WI38 (cell line): ENCODE results near the gene C20orf96.

Experiments used
- H3K4me3 ChIP-seq: 2 replicates; pipeline ENCODE4 v1.5.1; 2011; ENCODE audit warnings: low read depth, mild to moderate bottlenecking, control low read depth, low read length
- TF ChIP-seq, protein P1 (sequence below): IDR thresholded peaks from 2 replicates; pipeline ENCODE4 v1.5.1; 2012; ENCODE audit warnings: low read depth, mild to moderate bottlenecking, control low read depth, low read length

C20orf96 gene

DNA sequence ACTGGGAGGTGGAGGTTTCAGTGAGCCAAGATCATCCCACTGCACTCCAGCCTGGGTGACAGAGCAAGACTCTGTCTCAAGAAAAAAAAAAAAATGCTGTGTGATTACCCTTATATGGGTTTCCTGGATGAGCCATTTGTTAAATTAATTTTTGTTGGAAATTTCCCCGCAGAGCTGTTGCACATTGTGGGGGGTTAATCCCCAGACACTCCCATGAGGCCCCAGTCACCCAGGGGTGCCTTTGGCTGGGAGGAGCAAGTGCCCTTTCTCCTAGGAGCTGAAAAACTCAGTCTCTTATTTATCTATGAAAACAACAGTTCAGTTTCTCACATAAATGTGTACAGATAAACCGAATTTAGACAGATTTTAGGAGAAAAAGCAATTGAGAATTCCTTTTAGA, 37.7 kb downstream of the C20orf96 start:
- H3K4me3 ChIP-seq, result no peak overlapping the region
- TF ChIP-seq, protein P1, sequence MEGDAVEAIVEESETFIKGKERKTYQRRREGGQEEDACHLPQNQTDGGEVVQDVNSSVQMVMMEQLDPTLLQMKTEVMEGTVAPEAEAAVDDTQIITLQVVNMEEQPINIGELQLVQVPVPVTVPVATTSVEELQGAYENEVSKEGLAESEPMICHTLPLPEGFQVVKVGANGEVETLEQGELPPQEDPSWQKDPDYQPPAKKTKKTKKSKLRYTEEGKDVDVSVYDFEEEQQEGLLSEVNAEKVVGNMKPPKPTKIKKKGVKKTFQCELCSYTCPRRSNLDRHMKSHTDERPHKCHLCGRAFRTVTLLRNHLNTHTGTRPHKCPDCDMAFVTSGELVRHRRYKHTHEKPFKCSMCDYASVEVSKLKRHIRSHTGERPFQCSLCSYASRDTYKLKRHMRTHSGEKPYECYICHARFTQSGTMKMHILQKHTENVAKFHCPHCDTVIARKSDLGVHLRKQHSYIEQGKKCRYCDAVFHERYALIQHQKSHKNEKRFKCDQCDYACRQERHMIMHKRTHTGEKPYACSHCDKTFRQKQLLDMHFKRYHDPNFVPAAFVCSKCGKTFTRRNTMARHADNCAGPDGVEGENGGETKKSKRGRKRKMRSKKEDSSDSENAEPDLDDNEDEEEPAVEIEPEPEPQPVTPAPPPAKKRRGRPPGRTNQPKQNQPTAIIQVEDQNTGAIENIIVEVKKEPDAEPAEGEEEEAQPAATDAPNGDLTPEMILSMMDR, result no peak

- TF ChIP-seq, protein P1, result no peak
- no peak overlapping the region for H3K4me3 ChIP-seq
These were observed 39.2 kb downstream of the C20orf96 start for GRCh38 chr20:251354-251753.

GRCh38 chr20:242905-243304, 47.6 kb downstream of the C20orf96 start:
- TF ChIP-seq, protein P1, result no peak
- no peak overlapping the region for H3K4me3 ChIP-seq

- TF ChIP-seq, protein P1, result no peak
- no peak overlapping the region for H3K4me3 ChIP-seq
These were observed 52.6 kb downstream of the C20orf96 start for GRCh38 chr20:237929-238328.

DNA sequence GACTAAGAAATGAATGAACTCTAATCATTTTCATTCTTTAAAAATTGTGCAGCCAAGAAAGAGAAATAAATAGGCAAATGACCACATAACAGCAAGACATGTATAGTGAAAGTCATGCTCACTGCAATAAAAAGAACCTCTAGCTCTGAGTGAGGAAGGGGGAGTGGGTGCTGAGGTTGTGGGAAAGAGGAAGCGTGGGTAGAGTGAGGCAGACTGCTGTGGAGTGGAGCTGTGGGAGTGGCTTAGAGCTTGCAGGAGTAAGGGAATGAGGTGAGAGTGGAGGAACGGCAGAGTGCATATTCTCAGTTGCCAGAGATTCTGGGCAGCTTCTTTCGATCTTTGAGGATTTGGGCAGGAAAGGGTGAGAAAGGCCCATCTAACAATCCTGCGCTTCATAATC, 53.1 kb downstream of the C20orf96 start:
- TF ChIP-seq, protein P1, result no peak
- no peak overlapping the region for H3K4me3 ChIP-seq

DNA sequence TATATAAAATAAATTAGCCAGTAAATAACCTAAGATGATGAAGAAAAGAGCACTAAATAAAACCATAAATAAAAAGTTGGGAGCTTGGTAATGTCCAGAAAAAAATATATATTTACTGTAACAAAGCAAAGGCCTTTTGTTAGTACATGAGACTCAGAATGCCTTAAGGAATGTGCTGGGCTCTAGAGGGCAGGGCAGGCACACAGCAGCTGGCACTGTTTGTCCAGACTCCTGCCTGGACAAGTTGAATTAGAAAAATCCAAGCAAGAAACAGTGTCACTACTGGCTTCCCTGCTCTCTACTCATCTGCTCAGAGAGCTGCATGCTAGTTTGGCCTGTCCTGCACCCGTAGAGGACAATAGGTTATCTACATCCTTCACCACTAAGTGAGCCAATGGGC, 54.7 kb downstream of the C20orf96 start:
- TF ChIP-seq, protein P1, result no peak

DNA sequence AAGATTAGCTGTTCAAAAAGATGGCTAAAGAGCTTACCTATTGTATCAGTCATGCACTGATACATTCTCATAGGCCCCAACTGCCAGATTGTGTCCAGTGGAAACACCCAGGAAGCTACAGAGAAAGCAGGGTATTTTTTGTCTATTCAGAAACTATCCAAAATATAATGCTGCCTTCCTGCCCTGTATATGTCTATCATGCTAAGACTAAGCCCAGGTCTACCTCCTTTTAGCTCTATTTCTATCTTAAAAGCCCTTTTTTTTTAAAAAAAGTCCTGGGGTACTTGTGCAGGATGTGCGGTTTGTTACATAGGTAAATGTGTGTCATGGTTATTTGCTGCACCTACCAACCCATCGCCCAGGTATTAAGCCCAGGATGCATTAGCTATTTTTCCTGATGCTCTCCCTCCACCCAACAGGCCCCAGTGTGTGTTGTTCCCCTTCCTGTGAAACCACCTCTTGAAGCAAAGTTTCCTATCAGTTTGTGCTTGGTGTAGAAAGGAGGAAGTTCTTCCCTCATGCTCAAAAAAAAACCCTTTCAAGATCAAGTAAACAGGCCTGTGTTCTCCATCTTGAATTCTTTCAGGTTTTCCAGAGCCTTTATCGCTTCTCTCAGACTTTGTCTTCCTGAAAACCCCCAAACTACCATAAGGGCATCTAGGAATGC, 63.0 kb downstream of the C20orf96 start:
- TF ChIP-seq, protein P1, result no peak
- H3K4me3 ChIP-seq, result no peak overlapping the region

More for the DNA sequence above, 54.7 kb downstream of the C20orf96 start:
- H3K4me3 ChIP-seq, result no peak overlapping the region
